K562 (cell line): ENCODE results near the gene GNAI2.

Source experiments
- BCL6 ChIP-seq: fragments of 250-450 bp; sonication (Bioruptor Pico); IDR thresholded peaks from 2 replicates; pipeline ENCODE4 v1.4.0; 2020
- ESRRA ChIP-seq: fragments of 450-650 bp; IDR thresholded peaks from 2 replicates; pipeline ENCODE4 v1.6.1; 2014; ENCODE audit warnings: low read depth, mild to moderate bottlenecking, moderate library complexity, borderline replicate concordance
- ETS2 ChIP-seq: IDR thresholded peaks from 2 replicates; pipeline ENCODE4 v1.6.1; 2016; ENCODE audit warnings: borderline replicate concordance, missing genetic modification characterization, mild to moderate bottlenecking, moderate library complexity, missing compliant biosample characterization; ENCODE audit not compliant: poor library complexity, severe bottlenecking
- KAT8 ChIP-seq: fragments of 450-650 bp; IDR thresholded peaks from 2 replicates; pipeline ENCODE4 v1.6.1; 2016; ENCODE audit warnings: low read depth, mild to moderate bottlenecking
- TEAD4 ChIP-seq, 2 experiments: sonication (generic) in 1 of 2; formaldehyde crosslinking in 1 of 2; IDR thresholded peaks; 2 replicates each; pipeline versions ENCODE4 v1.6.1 to v1.8.0; 2012 to 2022; ENCODE audit warnings: borderline replicate concordance in 1 of 2, inconsistent platforms in 1 of 2, low read length in 1 of 2, mild to moderate bottlenecking in 1 of 2, missing genetic modification reagents in 1 of 2
- TRIM28 ChIP-seq: fragments of 450-650 bp; IDR thresholded peaks from 2 replicates; pipeline ENCODE4 v1.6.1; 2017
- USF2 ChIP-seq: sonication (generic); formaldehyde crosslinking; IDR thresholded peaks from 2 replicates; pipeline ENCODE4 v1.5.0; 2020; ENCODE audit warnings: missing genetic modification reagents
- ZKSCAN8 ChIP-seq: fragments of 200-800 bp; sonication (Bioruptor generic); IDR thresholded peaks from 2 replicates; pipeline ENCODE4 v1.6.1; 2016; ENCODE audit warnings: missing genetic modification characterization, missing compliant biosample characterization
- ZNF239 ChIP-seq: fragments of 250-450 bp; sonication (Bioruptor Pico); IDR thresholded peaks from 2 replicates; pipeline ENCODE4 v1.4.0; 2020; ENCODE audit warnings: mild to moderate bottlenecking
- TF ChIP-seq, protein P1 (sequence below), 3 experiments: IDR thresholded peaks in 2 of 3; conservative IDR thresholded peaks in 1 of 3; 2 replicates each; pipeline ENCODE4 v1.5.1; 2011 to 2012; ENCODE audit warnings: low read length in 3 of 3, mild to moderate bottlenecking in 3 of 3, control low read depth in 2 of 3, improper control_type of control experiment in 1 of 3, inconsistent platforms in 1 of 3, low read depth in 1 of 3, mixed read lengths in 1 of 3, moderate library complexity in 1 of 3; ENCODE audit not compliant: insufficient read depth in 2 of 3

DNA sequence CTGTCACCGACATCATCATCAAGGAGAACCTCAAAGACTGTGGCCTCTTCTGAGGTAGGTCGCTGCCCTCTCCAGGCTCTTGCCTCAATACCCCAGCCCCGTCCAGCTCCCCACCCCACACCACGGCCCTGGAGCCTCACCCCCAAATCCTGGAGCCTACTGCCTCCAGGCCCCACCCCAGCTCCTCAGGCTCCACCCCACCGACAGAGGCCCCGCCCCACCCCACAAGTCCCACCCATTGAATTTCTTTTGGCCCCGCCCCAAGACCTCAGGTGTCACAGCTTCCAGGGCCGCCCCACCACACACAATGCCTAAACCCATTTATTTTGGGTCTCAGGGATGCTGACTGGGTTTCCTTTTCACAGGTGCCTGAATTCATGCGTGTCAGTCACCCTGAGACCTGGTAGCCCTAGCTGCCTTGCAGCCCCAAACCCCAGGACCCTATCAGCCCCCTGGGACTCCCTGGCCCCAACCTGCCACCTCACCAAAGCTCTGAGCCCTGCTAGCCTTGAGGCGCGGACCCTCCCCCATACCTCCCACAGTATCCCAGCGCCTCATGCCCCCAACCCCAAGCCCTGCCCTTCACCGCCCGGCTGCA lies 41.0 kb upstream of the GNAI2 start:
- TF ChIP-seq ETS2 = no peak
- no peak for TF ChIP-seq ESRRA
- no peak for TF ChIP-seq TRIM28
- no peak for TF ChIP-seq KAT8
- no peak for TF ChIP-seq ZKSCAN8 (CRISPR knock-in tag)
- no peak for TF ChIP-seq ZNF239 (CRISPR knock-in tag)
- TF ChIP-seq, protein P1, sequence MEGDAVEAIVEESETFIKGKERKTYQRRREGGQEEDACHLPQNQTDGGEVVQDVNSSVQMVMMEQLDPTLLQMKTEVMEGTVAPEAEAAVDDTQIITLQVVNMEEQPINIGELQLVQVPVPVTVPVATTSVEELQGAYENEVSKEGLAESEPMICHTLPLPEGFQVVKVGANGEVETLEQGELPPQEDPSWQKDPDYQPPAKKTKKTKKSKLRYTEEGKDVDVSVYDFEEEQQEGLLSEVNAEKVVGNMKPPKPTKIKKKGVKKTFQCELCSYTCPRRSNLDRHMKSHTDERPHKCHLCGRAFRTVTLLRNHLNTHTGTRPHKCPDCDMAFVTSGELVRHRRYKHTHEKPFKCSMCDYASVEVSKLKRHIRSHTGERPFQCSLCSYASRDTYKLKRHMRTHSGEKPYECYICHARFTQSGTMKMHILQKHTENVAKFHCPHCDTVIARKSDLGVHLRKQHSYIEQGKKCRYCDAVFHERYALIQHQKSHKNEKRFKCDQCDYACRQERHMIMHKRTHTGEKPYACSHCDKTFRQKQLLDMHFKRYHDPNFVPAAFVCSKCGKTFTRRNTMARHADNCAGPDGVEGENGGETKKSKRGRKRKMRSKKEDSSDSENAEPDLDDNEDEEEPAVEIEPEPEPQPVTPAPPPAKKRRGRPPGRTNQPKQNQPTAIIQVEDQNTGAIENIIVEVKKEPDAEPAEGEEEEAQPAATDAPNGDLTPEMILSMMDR (IDR thresholded peaks at IDR 0.05 in 2 of 3, conservative IDR thresholded peaks at IDR 0.05 in 1 of 3; ENCODE audit: insufficient read depth in 2 of 3, low read depth in 1 of 3, low read length in 3 of 3) = no peak
- no peak for TF ChIP-seq USF2 (CRISPR knock-in tag)
- no peak for TF ChIP-seq TEAD4 (IDR thresholded peaks at IDR 0.05; ENCODE audit: low read length)
- no peak for TF ChIP-seq TEAD4 (CRISPR knock-in tag; IDR thresholded peaks at IDR 0.05; ENCODE audit: borderline replicate concordance)
- no peak for TF ChIP-seq BCL6 (CRISPR knock-in tag)
